Neural crest cell (in vitro differentiated cells): ENCODE measurements around the gene ANO9. TPM values are rescaled to one million over a fixed set of nuclear protein-coding genes. Genes with fewer than 3 reads are reported as not detected.

Source experiments
- DNase-seq: peaks from one replicate; pipeline ENCODE4 v3.0.0; 2021; ENCODE audit warnings: low read depth, mixed read lengths, low spot score
- H3K27ac Mint-ChIP-seq: one replicate; pipeline ENCODE4 v1.8.0; 2021; ENCODE audit warnings: mild to moderate bottlenecking, mixed read lengths; ENCODE audit not compliant: unreplicated experiment
- H3K27me3 Mint-ChIP-seq: 2 replicates; pipeline ENCODE4 v1.8.0; 2021; ENCODE audit warnings: low read depth, mild to moderate bottlenecking, mixed read lengths
- H3K36me3 Mint-ChIP-seq: 2 replicates; pipeline ENCODE4 v1.8.0; 2021; ENCODE audit warnings: low read depth, mild to moderate bottlenecking, mixed read lengths
- H3K4me1 Mint-ChIP-seq: 2 replicates; pipeline ENCODE4 v1.8.0; 2021; ENCODE audit warnings: mixed read lengths
- H3K4me3 Mint-ChIP-seq: one replicate; pipeline ENCODE4 v1.8.0; 2021; ENCODE audit warnings: mild to moderate bottlenecking, mixed read lengths
- H3K9me3 Mint-ChIP-seq: 2 replicates; pipeline ENCODE4 v1.8.0; 2021; ENCODE audit warnings: mixed read lengths
- total RNA-seq: library from RNA; stranded (reverse); gene quantifications from 2 replicates; pipeline ENCODE4 v1.2.1, GENCODE V29; 2021
- TF ChIP-seq, protein P1 (sequence below): fragments of 200-600 bp; sonication (generic); conservative IDR thresholded peaks from 2 replicates; pipeline ENCODE4 v1.5.0; 2021; ENCODE audit warnings: antibody characterized with exemption, mild to moderate bottlenecking

The ANO9 gene
- total RNA-seq, 1 donor from 2014 or later = not detected

DNA sequence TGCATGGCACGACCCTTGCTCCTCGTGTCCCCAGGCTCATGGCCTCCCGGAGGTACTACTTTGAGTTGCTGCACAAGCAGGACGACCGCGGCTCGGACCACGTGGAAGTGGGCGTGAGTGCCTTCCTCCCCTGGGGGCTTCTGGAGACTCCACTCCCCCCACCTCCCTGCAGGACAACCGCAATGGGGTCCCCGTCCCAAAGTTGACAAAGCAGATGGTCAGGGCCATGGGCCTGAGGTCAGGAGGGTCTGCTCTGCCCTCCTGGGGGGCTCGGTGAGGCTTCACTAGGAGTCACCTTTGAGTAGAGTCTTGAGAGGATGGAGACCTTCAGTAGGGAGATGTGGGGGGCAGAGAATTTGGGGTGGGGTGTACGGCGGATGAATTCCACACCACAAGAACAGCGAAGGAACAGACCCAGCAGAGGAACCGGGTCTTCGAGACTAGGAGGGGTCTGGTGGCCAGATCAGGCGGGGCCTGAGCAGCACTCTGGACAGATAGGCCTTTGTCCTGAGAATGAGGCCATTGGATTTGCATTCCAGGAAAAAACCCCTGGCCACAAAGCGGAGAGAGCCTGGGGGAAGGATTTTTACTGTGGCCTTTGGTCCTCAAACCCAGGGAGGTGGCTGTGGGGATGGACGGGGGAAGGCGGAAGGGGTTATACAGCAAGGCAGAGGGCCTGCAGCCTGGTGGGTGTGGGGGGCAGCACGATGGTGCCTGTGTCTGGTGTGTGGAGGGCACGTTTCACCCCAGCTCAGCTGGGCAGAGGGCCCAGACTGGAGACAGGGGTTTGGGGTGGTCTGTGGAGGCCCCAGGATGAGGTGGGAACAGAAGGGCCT lies 67.9 kb downstream of the ANO9 start:
- Mint-ChIP-seq H3K27ac (peak overlapping the region; percentile 90), H3K27me3 (peaks cover 6% of the 10 kb centered on the region), H3K36me3 (peaks cover 21% of the 10 kb centered on the region), H3K4me3 (peak overlapping the region; percentile 88), H3K4me1 (peaks cover 35% of the 10 kb centered on the region), H3K9me3 (peaks cover 2% of the 10 kb centered on the region)
- TF ChIP-seq, protein P1, sequence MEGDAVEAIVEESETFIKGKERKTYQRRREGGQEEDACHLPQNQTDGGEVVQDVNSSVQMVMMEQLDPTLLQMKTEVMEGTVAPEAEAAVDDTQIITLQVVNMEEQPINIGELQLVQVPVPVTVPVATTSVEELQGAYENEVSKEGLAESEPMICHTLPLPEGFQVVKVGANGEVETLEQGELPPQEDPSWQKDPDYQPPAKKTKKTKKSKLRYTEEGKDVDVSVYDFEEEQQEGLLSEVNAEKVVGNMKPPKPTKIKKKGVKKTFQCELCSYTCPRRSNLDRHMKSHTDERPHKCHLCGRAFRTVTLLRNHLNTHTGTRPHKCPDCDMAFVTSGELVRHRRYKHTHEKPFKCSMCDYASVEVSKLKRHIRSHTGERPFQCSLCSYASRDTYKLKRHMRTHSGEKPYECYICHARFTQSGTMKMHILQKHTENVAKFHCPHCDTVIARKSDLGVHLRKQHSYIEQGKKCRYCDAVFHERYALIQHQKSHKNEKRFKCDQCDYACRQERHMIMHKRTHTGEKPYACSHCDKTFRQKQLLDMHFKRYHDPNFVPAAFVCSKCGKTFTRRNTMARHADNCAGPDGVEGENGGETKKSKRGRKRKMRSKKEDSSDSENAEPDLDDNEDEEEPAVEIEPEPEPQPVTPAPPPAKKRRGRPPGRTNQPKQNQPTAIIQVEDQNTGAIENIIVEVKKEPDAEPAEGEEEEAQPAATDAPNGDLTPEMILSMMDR = no peak
- DNase-seq = peak; percentile 55

DNA sequence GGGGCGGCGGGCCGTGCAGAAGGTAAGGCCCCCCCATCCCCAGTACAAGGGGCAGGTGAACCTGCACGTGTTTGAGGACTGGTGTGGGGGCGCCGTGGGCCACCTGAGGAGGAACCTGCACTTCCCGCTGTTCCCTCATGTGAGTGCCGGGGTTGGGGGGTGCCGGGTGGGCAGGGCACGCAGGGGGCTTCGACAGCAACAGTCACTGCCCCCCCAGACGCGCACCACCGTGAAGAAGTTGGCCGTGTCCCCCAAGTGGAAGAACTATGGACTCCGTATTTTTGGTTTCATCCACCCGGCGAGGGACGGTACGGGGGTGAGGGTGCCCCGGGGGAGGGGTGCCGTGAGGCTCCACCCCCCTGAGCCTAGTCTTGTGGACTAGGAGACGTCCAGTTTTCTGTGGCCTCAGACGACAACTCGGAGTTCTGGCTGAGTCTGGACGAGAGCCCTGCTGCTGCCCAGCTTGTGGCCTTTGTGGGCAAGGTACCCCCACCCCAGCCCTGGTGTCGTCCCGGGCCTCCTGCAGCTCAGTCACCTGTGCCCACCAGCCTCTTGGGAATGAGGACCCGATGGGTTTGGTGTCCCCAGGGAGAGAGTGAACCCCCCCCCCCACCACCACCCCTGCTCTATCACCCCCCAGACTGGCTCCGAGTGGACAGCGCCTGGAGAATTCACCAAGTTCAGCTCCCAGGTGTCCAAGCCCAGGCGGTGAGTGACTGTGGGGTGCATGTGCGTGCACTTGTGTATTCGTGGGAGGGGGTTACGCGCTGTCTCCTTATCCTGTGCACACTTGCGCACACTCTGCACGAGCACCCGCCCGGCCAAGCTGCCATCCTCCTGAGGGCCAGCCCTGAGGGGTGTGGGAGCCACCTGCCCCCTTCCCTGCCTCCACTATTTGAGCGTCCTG lies 68.7 kb downstream of the ANO9 start:
- Mint-ChIP-seq H3K27me3 (peaks cover 6% of the 10 kb centered on the region), H3K27ac (no peak overlapping the region), H3K36me3 (peaks cover 13% of the 10 kb centered on the region), H3K4me3 (peak overlapping the region; percentile 88), H3K4me1 (peaks cover 42% of the 10 kb centered on the region), H3K9me3 (peaks cover 2% of the 10 kb centered on the region)
- TF ChIP-seq, protein P1 = no peak
- no peak for DNase-seq

DNA sequence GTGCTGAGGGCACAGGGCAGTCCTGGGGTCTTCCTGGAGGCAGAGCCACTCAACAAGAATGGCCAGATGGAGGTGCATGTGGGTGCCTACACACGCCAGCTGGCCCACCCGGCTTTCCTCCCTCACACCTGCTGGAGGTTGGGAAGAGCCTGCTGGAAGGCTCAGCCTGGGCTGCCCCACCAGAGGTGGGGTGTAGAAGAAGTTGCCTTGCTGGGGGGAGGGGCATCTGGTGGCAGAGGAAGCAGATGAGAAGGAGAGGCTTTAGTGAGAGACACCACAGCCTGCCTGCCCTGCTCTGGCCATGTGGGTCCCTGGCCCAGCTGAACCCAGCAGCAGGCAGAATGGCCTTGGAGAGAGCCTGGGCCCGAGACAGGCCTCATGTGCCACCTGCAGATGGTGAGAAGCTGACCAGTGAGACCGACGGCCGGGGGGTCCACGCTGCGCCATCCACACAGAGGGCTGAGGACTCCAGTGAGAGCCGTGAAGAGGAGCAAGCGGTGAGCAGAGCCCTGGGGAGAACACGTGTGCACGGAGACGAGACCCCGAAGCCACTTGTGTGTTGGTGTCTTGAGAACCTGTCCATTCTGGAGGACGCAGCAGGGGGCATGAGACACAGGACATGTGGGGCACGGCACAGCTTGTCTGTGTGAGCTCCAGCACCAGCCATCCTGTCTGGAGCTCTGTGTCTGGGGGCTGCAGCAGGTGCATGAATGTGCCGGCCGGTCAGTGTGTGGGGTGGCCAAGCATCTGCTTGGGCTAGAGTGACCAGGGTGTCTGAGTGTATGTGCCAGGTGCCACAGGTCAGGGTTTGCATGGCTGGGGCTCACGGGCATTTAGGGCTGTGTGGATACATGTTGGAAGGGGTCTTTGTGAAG lies 69.9 kb downstream of the ANO9 start:
- H3K36me3 Mint-ChIP-seq = peaks cover 8% of the 10 kb centered on the region
- TF ChIP-seq, protein P1 = no peak
- peaks cover 2% of the 10 kb centered on the region for H3K9me3 Mint-ChIP-seq
- peak overlapping the region; percentile 87 for H3K4me3 Mint-ChIP-seq
- peak overlapping the region; percentile 38 for H3K27ac Mint-ChIP-seq
- H3K27me3 Mint-ChIP-seq = peaks cover 15% of the 10 kb centered on the region
- DNase-seq = no peak
- peaks cover 48% of the 10 kb centered on the region for H3K4me1 Mint-ChIP-seq

GRCh38 chr11:371051-371450 lies 70.8 kb downstream of the ANO9 start:
- peak overlapping the region; percentile 92 for H3K4me3 Mint-ChIP-seq
- H3K27me3 Mint-ChIP-seq = peaks cover 15% of the 10 kb centered on the region
- H3K4me1 Mint-ChIP-seq = peaks cover 48% of the 10 kb centered on the region
- H3K36me3 Mint-ChIP-seq = peaks cover 8% of the 10 kb centered on the region
- peaks cover 2% of the 10 kb centered on the region for H3K9me3 Mint-ChIP-seq
- H3K27ac Mint-ChIP-seq = peak overlapping the region; percentile 94
- TF ChIP-seq, protein P1 = no peak
- DNase-seq = no peak
